Neural progenitor cell (in vitro differentiated cells): Measurements from ENCODE around the gene SLC35E2B. TPM values are rescaled to one million over a fixed set of nuclear protein-coding genes. Genes with fewer than 3 reads are reported as not detected.
A peak's percentile ranks its signal among the peaks of the same experiment; 100 is the strongest.
"Not testable (repeated sequence)": the region's sequence is repeated elsewhere in the genome, so short reads cannot be mapped to it uniquely, and the experiment has no call there.

Source experiments
- DNase-seq: peaks from one replicate; pipeline ENCODE4 v3.0.0-alpha.2; 2016; ENCODE audit warnings: low spot score
- H2AFZ ChIP-seq: fragments of 200-600 bp; sonication (generic); replicated peaks from 2 replicates; pipeline ENCODE4 v1.6.1; 2016; ENCODE audit warnings: antibody characterized with exemption
- H3F3A ChIP-seq: fragments of 200-600 bp; sonication (generic); 2 replicates; pipeline ENCODE4 v1.6.1; 2016; ENCODE audit warnings: antibody characterized with exemption, low read depth
- H3K27ac ChIP-seq: fragments of 200-600 bp; sonication (generic); 2 replicates; pipeline ENCODE4 v1.5.1; 2016; ENCODE audit warnings: mild to moderate bottlenecking
- H3K27me3 ChIP-seq: fragments of 200-600 bp; sonication (generic); 2 replicates; pipeline ENCODE4 v1.6.1; 2016; ENCODE audit warnings: mild to moderate bottlenecking, moderate library complexity
- H3K36me3 ChIP-seq: fragments of 200-600 bp; sonication (generic); 2 replicates; pipeline ENCODE4 v1.5.1; 2016
- H3K4me1 ChIP-seq: fragments of 200-600 bp; sonication (generic); 2 replicates; pipeline ENCODE4 v1.6.1; 2016; ENCODE audit warnings: mixed run types
- H3K4me2 ChIP-seq: fragments of 200-600 bp; sonication (generic); 2 replicates; pipeline ENCODE4 v1.6.1; 2016
- H3K4me3 ChIP-seq: fragments of 200-600 bp; sonication (generic); 2 replicates; pipeline ENCODE4 v1.5.1; 2016
- H3K79me2 ChIP-seq: fragments of 200-600 bp; sonication (generic); 2 replicates; pipeline ENCODE4 v1.6.1; 2016; ENCODE audit warnings: low read depth
- H3K9ac ChIP-seq: fragments of 200-600 bp; sonication (generic); 2 replicates; pipeline ENCODE4 v1.6.1; 2016
- H3K9me3 ChIP-seq: fragments of 200-600 bp; sonication (generic); 2 replicates; pipeline ENCODE4 v1.5.1; 2016; ENCODE audit warnings: low read depth
- H4K20me1 ChIP-seq: fragments of 200-600 bp; sonication (generic); 2 replicates; pipeline ENCODE4 v1.6.1; 2016; ENCODE audit warnings: low read depth
- H3K27ac Mint-ChIP-seq: 3 replicates; pipeline ENCODE4 v1.8.0; 2021; ENCODE audit warnings: mixed read lengths
- H3K27me3 Mint-ChIP-seq: 2 replicates; pipeline ENCODE4 v1.8.0; 2022; ENCODE audit warnings: low read depth, mild to moderate bottlenecking, inconsistent platforms, moderate library complexity, mixed read lengths; ENCODE audit not compliant: insufficient read depth
- H3K36me3 Mint-ChIP-seq: 3 replicates; pipeline ENCODE4 v1.8.0; 2021; ENCODE audit warnings: mixed read lengths
- H3K4me1 Mint-ChIP-seq: 3 replicates; pipeline ENCODE4 v1.8.0; 2021; ENCODE audit warnings: mixed read lengths
- H3K4me3 Mint-ChIP-seq: 3 replicates; pipeline ENCODE4 v1.8.0; 2021; ENCODE audit warnings: mild to moderate bottlenecking, moderate library complexity, mixed read lengths
- H3K9me3 Mint-ChIP-seq: 3 replicates; pipeline ENCODE4 v1.8.0; 2020; ENCODE audit warnings: mixed read lengths
- EZH2phosphoT487 ChIP-seq: fragments of 200-600 bp; sonication (generic); IDR thresholded peaks from 2 replicates; pipeline ENCODE4 v1.6.1; 2017; ENCODE audit warnings: antibody characterized with exemption
- total RNA-seq: library from RNA; depleted of rRNA; stranded (reverse); fragments of >200 nt; gene quantifications from 2 replicates; pipeline ENCODE4 v1.2.3, GENCODE V29; 2015; ENCODE audit warnings: low replicate concordance
- TF ChIP-seq, protein P1 (sequence below): fragments of 200-600 bp; sonication (generic); IDR thresholded peaks from 2 replicates; pipeline ENCODE4 v1.5.1; 2017; ENCODE audit warnings: antibody characterized with exemption, mild to moderate bottlenecking

Gene SLC35E2B
- total RNA-seq, 1 donor from 2014 or later, result 49.4 TPM

DNA sequence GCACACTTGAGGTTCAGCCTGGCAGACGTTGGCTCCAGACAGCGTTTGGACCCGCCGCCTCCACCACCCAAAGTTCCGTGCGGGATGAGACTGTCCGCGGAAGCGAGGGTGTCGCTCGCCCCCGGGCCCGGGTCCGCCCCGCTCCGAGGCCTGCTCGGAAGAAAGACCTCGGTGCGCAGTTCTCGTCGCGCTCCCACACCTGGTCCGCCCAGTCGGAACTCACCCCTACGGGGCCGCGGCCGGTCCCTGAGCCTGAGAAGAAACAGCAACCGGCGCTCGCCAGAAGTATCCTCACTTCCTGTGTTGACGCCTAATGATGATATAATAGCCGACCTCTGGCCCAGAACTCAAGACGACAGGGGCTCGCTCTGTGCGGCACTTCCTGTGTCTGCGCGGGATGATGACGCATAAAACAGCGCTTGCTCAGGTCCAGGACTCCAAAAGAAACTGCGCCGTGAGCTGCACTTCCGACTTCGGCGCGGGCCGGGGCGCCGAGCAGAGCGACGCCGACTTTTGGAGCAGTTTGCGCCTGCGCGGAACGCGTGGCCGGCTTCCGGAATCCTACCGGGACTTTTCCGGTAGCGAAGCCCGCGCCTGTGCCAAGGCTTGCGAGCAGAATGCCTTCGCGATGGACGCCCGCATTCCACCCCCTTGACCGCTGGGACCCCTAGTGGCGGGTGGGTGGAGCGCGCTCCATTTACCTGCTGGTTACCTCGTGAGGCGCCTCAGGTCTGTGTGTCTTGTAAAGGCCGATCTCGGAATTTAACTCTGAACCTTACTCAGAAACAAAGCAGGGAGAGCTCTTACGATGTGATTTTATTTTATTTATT is 31.7 kb upstream of the SLC35E2B start, which contains the start of gene CDK11A:
Gene CDK11A (minus strand): TSS at position 323 of the 830 bp plus-strand sequence. CDS start 1,539 bp downstream, outside the sequence.
- not testable (repeated sequence) for H2AFZ ChIP-seq, H3K36me3 Mint-ChIP-seq, H3K27me3 ChIP-seq, H4K20me1 ChIP-seq, H3K27me3 Mint-ChIP-seq, H3K9me3 Mint-ChIP-seq, H3K4me1 ChIP-seq, H3K36me3 ChIP-seq, H3K79me2 ChIP-seq, H3K9me3 ChIP-seq, H3K4me1 Mint-ChIP-seq
- H3F3A ChIP-seq, result peaks cover 13% of the 10 kb centered on the region
- H3K27ac ChIP-seq, result peak within 1 kb of the TSS; percentile 97
- peak within 1 kb of the TSS; percentile 67 for H3K9ac ChIP-seq
- H3K4me3 ChIP-seq, result peak within 1 kb of the TSS; percentile 71
- H3K27ac Mint-ChIP-seq, result peak within 1 kb of the TSS; percentile 72
- H3K4me2 ChIP-seq, result peak within 1 kb of the TSS; percentile 66
- peak; percentile 98 for DNase-seq
- H3K4me3 Mint-ChIP-seq, result peak within 1 kb of the TSS; percentile 95
- TF ChIP-seq, protein P1, sequence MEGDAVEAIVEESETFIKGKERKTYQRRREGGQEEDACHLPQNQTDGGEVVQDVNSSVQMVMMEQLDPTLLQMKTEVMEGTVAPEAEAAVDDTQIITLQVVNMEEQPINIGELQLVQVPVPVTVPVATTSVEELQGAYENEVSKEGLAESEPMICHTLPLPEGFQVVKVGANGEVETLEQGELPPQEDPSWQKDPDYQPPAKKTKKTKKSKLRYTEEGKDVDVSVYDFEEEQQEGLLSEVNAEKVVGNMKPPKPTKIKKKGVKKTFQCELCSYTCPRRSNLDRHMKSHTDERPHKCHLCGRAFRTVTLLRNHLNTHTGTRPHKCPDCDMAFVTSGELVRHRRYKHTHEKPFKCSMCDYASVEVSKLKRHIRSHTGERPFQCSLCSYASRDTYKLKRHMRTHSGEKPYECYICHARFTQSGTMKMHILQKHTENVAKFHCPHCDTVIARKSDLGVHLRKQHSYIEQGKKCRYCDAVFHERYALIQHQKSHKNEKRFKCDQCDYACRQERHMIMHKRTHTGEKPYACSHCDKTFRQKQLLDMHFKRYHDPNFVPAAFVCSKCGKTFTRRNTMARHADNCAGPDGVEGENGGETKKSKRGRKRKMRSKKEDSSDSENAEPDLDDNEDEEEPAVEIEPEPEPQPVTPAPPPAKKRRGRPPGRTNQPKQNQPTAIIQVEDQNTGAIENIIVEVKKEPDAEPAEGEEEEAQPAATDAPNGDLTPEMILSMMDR, result peak; percentile 46

DNA sequence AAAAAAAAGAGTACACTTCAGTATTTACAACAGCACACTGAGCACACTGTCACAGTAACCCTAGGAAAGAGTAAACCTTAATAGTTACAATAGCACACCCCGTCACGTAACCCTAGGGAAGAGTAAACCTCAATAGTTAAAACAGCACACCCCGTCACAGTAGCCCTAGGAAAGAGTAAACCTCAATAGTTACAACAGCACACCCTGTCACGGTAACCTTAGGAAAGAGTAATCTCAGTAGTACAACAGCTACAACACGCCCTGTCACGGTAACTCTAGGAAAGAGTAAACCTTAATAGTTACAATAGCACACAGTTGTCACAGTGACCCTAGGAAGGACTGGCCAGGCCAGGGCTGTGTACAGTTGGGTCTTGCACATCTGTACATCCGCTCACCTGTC is 28.6 kb upstream of the SLC35E2B start:
- Histone ChIP-seq H3K4me1 (no peaks in the 10 kb centered on the region), H3F3A (peaks cover 13% of the 10 kb centered on the region), H3K79me2 (no peaks in the 10 kb centered on the region), H3K27ac (no peak overlapping the region), H3K9me3 (no peaks in the 10 kb centered on the region), H3K27me3 (no peaks in the 10 kb centered on the region), H3K9ac (no peak overlapping the region), H3K4me2 (no peak overlapping the region), H4K20me1 (no peaks in the 10 kb centered on the region), H3K36me3 (no peaks in the 10 kb centered on the region), H3K4me3 (no peak overlapping the region), H2AFZ (no peak overlapping the region)
- no peak for TF ChIP-seq EZH2phosphoT487
- DNase-seq, result no peak
- H3K27me3 Mint-ChIP-seq, result peaks cover 2% of the 10 kb centered on the region
- H3K9me3 Mint-ChIP-seq, result no peaks in the 10 kb centered on the region
- no peak overlapping the region for H3K27ac Mint-ChIP-seq
- H3K4me1 Mint-ChIP-seq, result no peaks in the 10 kb centered on the region
- H3K36me3 Mint-ChIP-seq, result peaks cover 9% of the 10 kb centered on the region
- H3K4me3 Mint-ChIP-seq, result no peak overlapping the region

DNA sequence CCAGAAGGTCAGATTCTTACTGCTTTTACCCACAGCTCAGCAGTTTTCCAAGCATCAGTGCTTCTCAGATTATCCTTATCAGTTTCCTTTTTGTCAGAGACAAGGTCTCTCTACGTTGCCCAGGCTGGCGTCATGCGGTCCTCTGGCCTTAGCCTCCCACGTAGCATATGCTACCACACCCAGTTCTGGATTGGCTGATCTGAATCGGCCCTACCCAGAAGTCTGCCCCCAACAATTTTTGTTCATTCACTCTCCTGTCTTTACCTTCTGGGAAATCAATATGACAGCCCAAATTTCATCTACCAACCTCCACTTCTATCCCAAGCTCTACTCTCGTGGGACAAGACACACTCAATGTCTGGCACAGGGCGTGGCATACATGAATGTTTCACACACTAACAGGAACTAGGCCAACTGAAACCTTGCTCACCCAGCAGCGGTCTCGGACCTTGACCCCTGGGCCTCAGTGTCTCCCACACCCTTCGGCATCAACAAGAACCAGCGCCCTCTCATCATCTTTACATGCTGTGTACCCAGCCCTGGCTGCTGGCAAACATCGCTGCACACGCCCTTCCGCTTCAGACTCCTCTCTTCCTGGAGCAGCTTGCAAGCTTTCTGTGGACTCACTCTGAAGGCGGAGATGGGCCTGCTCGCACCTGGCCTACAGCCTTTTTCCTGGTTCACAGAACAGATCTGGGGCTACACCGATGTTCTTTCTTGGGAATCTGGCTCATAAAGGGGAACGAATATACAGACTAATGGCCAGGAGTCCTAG is 22.7 kb upstream of the SLC35E2B start:
- H3K27ac Mint-ChIP-seq, H3F3A ChIP-seq, H3K9me3 Mint-ChIP-seq, H3K79me2 ChIP-seq, H3K4me3 ChIP-seq, H3K27ac ChIP-seq, H3K9ac ChIP-seq, H3K4me1 ChIP-seq, H3K27me3 ChIP-seq, H2AFZ ChIP-seq, H3K27me3 Mint-ChIP-seq, H3K36me3 ChIP-seq, H4K20me1 ChIP-seq, H3K36me3 Mint-ChIP-seq, H3K9me3 ChIP-seq, H3K4me1 Mint-ChIP-seq, DNase-seq, H3K4me3 Mint-ChIP-seq, H3K4me2 ChIP-seq: not testable (repeated sequence)

DNA sequence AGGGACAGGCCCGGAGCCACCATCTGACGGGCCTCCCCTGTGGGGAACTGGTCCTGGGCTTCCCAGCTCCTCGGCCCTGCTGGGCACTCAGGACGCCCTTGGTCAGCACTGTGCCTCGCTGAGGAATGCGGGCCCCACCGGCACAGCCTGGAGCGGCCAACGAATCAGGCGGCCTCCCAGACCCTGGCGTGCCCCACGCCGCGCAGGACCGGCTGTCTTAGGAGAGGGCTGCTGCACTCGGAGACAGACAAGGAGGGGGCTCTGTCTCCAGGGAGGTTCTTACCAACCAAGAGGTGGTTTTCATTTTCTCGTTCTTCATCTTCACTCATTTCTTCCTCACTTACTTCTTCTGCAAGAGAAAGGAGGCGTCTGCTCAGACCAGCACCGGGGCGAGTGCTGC is 15.3 kb upstream of the SLC35E2B start:
- H3K4me2 ChIP-seq, H3K27me3 Mint-ChIP-seq, H3K36me3 Mint-ChIP-seq, H3K9me3 Mint-ChIP-seq, H3K4me1 Mint-ChIP-seq, H4K20me1 ChIP-seq, H3K9ac ChIP-seq, H3K27me3 ChIP-seq, H2AFZ ChIP-seq, H3K79me2 ChIP-seq, H3K9me3 ChIP-seq, H3F3A ChIP-seq, H3K4me3 Mint-ChIP-seq, H3K27ac ChIP-seq, H3K4me1 ChIP-seq, H3K4me3 ChIP-seq, DNase-seq, H3K36me3 ChIP-seq, H3K27ac Mint-ChIP-seq: not testable (repeated sequence)

DNA sequence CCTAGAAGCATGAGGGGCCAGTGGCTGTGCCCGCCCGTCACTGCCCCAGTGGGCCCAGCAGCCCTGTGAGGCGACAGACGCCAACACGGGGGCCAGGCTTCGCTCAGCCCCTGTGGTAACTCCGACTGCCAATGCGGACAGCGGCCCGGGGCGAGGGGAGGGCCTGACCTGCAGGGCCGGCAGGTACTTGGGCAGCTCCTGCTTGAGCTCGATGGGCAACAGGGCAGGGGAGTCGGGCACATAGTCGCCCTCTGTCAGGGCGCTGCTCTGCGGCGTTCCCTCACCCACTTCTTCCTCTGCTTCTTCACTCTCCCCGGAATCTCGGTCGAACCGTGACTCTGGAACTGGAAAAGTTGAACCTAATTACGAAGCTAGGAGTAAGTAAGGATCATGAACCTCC is 14.6 kb upstream of the SLC35E2B start:
- not testable (repeated sequence) for H3K27ac Mint-ChIP-seq, H3K79me2 ChIP-seq, H3K4me1 ChIP-seq, H3F3A ChIP-seq, H3K4me3 Mint-ChIP-seq, H3K27me3 ChIP-seq, H4K20me1 ChIP-seq, H3K4me1 Mint-ChIP-seq, DNase-seq, H3K9ac ChIP-seq, H2AFZ ChIP-seq, H3K4me2 ChIP-seq, H3K36me3 Mint-ChIP-seq, H3K36me3 ChIP-seq, H3K27ac ChIP-seq, H3K9me3 Mint-ChIP-seq, H3K4me3 ChIP-seq, H3K9me3 ChIP-seq, H3K27me3 Mint-ChIP-seq

DNA sequence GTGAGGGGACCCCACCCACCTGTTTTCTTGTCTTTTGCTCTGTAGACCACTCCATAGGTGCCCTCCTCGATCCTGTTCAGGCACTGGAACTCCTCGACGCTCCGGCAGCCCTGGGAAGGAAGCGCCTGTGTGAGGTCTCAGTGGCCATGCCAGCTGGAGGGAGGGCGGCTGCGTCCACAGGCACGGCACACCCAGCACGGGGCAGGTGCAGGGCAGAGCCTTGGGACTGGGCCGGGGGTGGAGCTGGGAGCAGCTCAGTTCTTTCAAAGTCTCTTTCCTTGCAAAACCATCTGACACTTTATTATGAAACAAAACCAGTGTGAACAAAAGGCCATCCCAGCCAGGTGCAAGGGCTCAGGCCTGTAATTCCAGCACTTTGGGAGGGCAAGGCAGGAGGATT is 13.0 kb upstream of the SLC35E2B start:
- not testable (repeated sequence) for H3K79me2 ChIP-seq, H3K4me3 Mint-ChIP-seq, H4K20me1 ChIP-seq, H3K9me3 ChIP-seq, H3K27ac ChIP-seq, H3K27ac Mint-ChIP-seq, H3K4me1 ChIP-seq, H3F3A ChIP-seq, H3K4me3 ChIP-seq, H3K4me2 ChIP-seq, H3K36me3 ChIP-seq, H2AFZ ChIP-seq, H3K27me3 ChIP-seq, DNase-seq, H3K36me3 Mint-ChIP-seq, H3K9me3 Mint-ChIP-seq, H3K9ac ChIP-seq, H3K4me1 Mint-ChIP-seq, H3K27me3 Mint-ChIP-seq

DNA sequence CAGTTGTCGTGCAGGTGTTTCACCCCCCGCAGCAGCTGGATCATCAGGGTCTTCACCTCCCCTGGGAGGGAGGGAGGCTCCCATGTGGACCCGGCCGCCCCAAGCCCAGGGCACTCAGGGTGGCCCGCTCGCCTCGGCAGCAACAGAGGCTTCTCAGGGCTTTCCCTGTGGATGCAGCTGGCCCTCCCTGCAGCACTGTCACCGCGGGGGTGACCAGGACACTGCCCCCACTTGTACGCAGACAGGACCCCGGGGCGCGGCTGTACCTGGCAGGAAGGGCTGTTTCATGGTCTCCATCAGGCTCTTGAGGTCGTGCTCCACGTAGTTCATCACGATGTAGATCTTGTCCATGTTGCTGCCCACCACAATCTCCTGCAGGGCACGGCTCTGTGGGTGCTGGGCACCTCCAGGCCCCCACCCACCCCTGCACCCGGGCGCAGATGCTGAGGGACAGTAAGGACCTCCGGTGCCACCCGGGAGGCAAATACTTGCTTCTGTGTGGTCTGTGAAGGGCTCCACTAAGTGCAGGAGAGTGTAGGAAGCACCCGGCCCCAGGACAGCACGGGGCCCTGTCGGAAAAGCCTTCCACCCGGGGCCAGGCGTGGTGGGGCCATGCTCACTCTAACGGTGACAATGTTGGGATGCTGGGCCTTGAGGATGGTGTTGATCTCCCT is 11.8 kb upstream of the SLC35E2B start:
- not testable (repeated sequence) for H3K27ac ChIP-seq, H2AFZ ChIP-seq, H3K27ac Mint-ChIP-seq, H3K36me3 ChIP-seq, H3K4me1 Mint-ChIP-seq, H3K9ac ChIP-seq, H3K36me3 Mint-ChIP-seq, DNase-seq, H3K4me3 ChIP-seq, H4K20me1 ChIP-seq, H3K9me3 ChIP-seq, H3K4me3 Mint-ChIP-seq, H3K27me3 ChIP-seq, H3K4me2 ChIP-seq, H3K9me3 Mint-ChIP-seq, H3K27me3 Mint-ChIP-seq, H3K79me2 ChIP-seq, H3F3A ChIP-seq, H3K4me1 ChIP-seq
